Transverse colon (tissue), 4 donors: Measurements from ENCODE around the gene ITGA3. TPM values are rescaled to one million over a fixed set of nuclear protein-coding genes. Genes with fewer than 3 reads are reported as not detected.

Experiments
- DNase-seq: peaks from one replicate; pipeline ENCODE4 v3.0.0-alpha.2; 2019
- H3K27ac ChIP-seq, 4 donors: fragments of 200-600 bp; sonication (generic); 2 replicates each; pipeline ENCODE4 v1.5.1; 2016 to 2018; ENCODE audit warnings: inconsistent platforms in 4 of 4
- H3K27me3 ChIP-seq: fragments of 200-600 bp; sonication (generic); 2 replicates; pipeline ENCODE4 v1.5.1; 2017; ENCODE audit warnings: inconsistent platforms
- H3K36me3 ChIP-seq, 4 donors: fragments of 200-600 bp; sonication (generic); 2 replicates each; pipeline ENCODE4 v1.5.1; 2017 to 2019; ENCODE audit warnings: inconsistent platforms in 4 of 4
- H3K4me1 ChIP-seq, 4 donors: fragments of 200-600 bp; sonication (generic); 2 replicates each; pipeline ENCODE4 v1.5.1; 2017 to 2020; ENCODE audit warnings: inconsistent platforms in 4 of 4
- H3K4me3 ChIP-seq, 4 donors: fragments of 200-600 bp; sonication (generic); 1 replicate in 1 of 4; 2 replicates in 3 of 4; pipeline versions ENCODE4 v1.5.1 to v1.6.1; 2017 to 2019; ENCODE audit warnings: inconsistent platforms in 4 of 4
- H3K9me3 ChIP-seq, 2 donors: fragments of 200-600 bp; sonication (generic); 2 replicates each; pipeline ENCODE4 v1.5.1; 2017 to 2019; ENCODE audit warnings: inconsistent platforms in 2 of 2
- EP300 ChIP-seq: sonication (generic); formaldehyde crosslinking; IDR thresholded peaks from one replicate; pipeline ENCODE4 v1.6.1; 2017; ENCODE audit warnings: antibody characterized with exemption, low read depth
- POLR2A ChIP-seq: fragments of 450-650 bp; IDR thresholded peaks from one replicate; pipeline ENCODE4 v1.6.1; 2016; ENCODE audit warnings: antibody characterized with exemption, mild to moderate bottlenecking, moderate library complexity
- POLR2AphosphoS5 ChIP-seq, 3 donors: sonication (generic); formaldehyde crosslinking; IDR thresholded peaks; one replicate each; pipeline ENCODE4 v1.6.1; 2016; ENCODE audit warnings: antibody characterized with exemption in 3 of 3
- WGBS, 2 donors: methylation state at CpG; one replicate each; pipeline ENCODE4 v1.1.5; 2018; ENCODE audit warnings: low coverage in 1 of 2; 5-methylcytosine and 5-hydroxymethylcytosine counted together
- in situ Hi-C, 4 donors: fragments of 200-750 bp; cut with MboI; loops; one replicate each; pipeline versions ENCODE4 v1.15.0 to v1.15.1; 2017; ENCODE audit warnings: low sequenced_read_pairs in 3 of 4, low pct_ligation_motif_present in 1 of 4, low pct_unique_long_range_greater_than_20kb in 1 of 4
- intact Hi-C: fragments of 100-400 bp; cut with DNase I; formaldehyde crosslinking; loops from one replicate; pipeline ENCODE4 v1.15.1; 2023; ENCODE audit warnings: low total_unique reads
- total RNA-seq, 4 donors: library from RNA; depleted of rRNA; stranded (reverse); fragments of >200 nt; gene quantifications; one replicate each; pipeline ENCODE4 v1.1.0, GENCODE V29; 2016
- TF ChIP-seq, protein P1 (sequence below), 5 experiments: fragments of 200-600 bp in 3 of 5; fragments of 450-650 bp in 2 of 5; sonication (generic) in 3 of 5; IDR thresholded peaks; 1 replicate in 2 of 5; 2 replicates in 3 of 5; pipeline ENCODE4 v1.5.1; 2016 to 2017; ENCODE audit warnings: antibody characterized with exemption in 5 of 5, inconsistent platforms in 3 of 5, mild to moderate bottlenecking in 2 of 5, moderate library complexity in 1 of 5

Gene ITGA3
- total RNA-seq, 4 donors from 2014 or later: 147 to 294 (median 171) TPM

DNA sequence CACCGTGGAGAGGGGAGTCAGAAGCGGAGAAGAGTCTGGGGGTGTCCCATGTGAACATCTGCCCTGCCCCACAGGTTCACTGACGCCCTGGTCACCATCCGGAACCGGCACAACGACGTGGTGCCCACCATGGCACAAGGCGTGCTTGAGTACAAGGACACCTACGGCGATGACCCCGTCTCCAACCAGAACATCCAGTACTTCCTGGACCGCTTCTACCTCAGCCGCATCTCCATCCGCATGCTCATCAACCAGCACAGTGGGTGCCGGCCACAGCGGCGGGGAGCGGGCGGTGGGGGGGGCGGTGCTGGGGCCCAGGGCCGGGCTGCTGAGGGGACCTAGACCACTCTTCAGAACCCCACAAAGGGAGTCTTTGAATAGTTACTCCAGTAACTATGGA lies 49.9 kb downstream of the ITGA3 start:
- Histone ChIP-seq H3K9me3 (no peaks in the 10 kb centered on the region), H3K27me3 (no peaks in the 10 kb centered on the region), H3K4me1 (peaks cover 19 to 30% (median 27%) of the 10 kb centered on the region in 4 donors), H3K4me3 (no peak overlapping the region), H3K27ac (no peak overlapping the region), H3K36me3 (peaks cover 0 to 19% (median 2%) of the 10 kb centered on the region in 4 donors)
- no peak for DNase-seq
- intact Hi-C loops (no loop called here), in situ Hi-C loops (no loop called here)
- TF ChIP-seq POLR2AphosphoS5 (IDR thresholded peaks at IDR 0.05) (no peak), EP300 (no peak), POLR2A (no peak)
- TF ChIP-seq, protein P1, sequence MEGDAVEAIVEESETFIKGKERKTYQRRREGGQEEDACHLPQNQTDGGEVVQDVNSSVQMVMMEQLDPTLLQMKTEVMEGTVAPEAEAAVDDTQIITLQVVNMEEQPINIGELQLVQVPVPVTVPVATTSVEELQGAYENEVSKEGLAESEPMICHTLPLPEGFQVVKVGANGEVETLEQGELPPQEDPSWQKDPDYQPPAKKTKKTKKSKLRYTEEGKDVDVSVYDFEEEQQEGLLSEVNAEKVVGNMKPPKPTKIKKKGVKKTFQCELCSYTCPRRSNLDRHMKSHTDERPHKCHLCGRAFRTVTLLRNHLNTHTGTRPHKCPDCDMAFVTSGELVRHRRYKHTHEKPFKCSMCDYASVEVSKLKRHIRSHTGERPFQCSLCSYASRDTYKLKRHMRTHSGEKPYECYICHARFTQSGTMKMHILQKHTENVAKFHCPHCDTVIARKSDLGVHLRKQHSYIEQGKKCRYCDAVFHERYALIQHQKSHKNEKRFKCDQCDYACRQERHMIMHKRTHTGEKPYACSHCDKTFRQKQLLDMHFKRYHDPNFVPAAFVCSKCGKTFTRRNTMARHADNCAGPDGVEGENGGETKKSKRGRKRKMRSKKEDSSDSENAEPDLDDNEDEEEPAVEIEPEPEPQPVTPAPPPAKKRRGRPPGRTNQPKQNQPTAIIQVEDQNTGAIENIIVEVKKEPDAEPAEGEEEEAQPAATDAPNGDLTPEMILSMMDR (IDR thresholded peaks at IDR 0.05): no peak
- WGBS, 2 donors: 94 to 100% methylated on average over 1 to 21 of the region's 21 CpGs

DNA sequence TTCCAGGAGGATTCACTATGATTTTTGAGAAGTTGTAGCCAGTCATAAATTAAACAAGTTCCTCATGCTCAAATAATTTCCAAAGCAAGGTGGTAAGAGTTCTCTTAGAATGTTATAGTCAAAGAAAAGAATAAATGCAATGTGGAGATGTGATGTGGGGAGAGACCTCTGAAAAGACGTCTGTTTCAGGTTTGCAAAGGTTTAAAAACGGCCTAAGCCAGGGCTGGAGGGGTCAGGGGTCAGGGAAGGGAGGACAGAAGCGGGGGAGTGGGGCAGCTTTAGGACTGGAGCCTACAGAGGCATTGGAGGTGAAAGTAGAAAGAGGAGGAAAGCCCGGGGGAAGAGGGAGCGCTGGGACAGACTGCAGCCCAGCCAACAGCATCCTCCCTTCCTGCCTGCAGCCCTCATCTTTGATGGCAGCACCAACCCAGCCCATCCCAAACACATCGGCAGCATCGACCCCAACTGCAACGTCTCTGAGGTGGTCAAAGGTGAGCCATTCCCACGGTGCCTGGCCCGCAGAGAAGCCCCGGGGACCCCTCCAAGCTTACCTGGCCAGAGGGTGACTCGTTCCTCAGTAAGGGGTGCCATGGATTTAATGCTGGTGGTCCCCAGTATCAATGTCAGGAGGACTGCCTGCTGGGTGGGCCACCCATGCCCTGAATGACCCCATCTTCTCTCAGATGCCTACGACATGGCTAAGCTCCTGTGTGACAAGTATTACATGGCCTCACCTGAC lies 50.7 kb downstream of the ITGA3 start:
- no peak overlapping the region for H3K27ac ChIP-seq
- in situ Hi-C loops (no loop called here), intact Hi-C loops (no loop called here)
- H3K27me3 ChIP-seq: no peaks in the 10 kb centered on the region
- DNase-seq: no peak
- no peaks in the 10 kb centered on the region for H3K9me3 ChIP-seq
- H3K4me3 ChIP-seq: no peak overlapping the region
- H3K4me1 ChIP-seq: peaks cover 18 to 30% (median 26%) of the 10 kb centered on the region in 4 donors
- peaks cover 0 to 19% (median 2%) of the 10 kb centered on the region in 4 donors for H3K36me3 ChIP-seq
- WGBS, 2 donors: 74 to 77% methylated on average over 5 to 13 of the region's 13 CpGs
- TF ChIP-seq POLR2A: no peak

DNA sequence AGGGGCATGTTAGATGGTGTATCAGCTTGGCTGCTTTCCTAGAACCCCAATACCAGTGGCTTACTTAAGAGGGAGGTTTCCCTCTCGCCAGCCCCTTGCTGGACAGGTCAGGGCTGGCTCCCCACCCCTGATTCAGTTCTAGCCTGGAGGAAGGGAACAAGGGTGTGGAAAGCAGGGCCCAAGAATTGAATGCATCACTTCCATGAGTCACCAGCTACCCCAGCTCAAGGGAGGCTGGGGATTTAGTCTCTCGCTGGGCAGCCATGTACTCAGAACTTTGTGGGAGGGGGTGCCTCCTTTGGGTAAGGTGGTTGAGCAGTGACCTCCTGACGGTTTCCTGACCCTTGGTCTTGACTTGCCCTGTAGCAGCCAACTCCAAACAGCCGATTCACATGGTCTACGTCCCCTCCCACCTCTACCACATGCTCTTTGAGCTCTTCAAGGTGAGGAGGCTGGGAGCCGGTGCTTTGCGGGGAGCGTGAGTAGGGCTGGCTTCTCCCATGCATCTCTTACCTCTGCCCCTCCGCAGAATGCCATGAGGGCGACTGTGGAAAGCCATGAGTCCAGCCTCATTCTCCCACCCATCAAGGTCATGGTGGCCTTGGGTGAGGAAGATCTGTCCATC lies 52.0 kb downstream of the ITGA3 start:
- Histone ChIP-seq H3K27ac (no peak overlapping the region), H3K27me3 (no peaks in the 10 kb centered on the region), H3K4me1 (peaks cover 16 to 30% (median 26%) of the 10 kb centered on the region in 4 donors), H3K36me3 (peaks cover 0 to 19% (median 2%) of the 10 kb centered on the region in 4 donors), H3K4me3 (no peak overlapping the region), H3K9me3 (no peaks in the 10 kb centered on the region)
- DNase-seq: no peak
- in situ Hi-C loops (no loop called here), intact Hi-C loops (no loop called here)
- WGBS, 2 donors: 84% methylated on average over 10 of the region's 10 CpGs; no CpG with 5 or more reads in 1 of the 2 donors
- TF ChIP-seq POLR2AphosphoS5 (IDR thresholded peaks at IDR 0.05): no peak
- TF ChIP-seq, protein P1 (IDR thresholded peaks at IDR 0.05): no peak

DNA sequence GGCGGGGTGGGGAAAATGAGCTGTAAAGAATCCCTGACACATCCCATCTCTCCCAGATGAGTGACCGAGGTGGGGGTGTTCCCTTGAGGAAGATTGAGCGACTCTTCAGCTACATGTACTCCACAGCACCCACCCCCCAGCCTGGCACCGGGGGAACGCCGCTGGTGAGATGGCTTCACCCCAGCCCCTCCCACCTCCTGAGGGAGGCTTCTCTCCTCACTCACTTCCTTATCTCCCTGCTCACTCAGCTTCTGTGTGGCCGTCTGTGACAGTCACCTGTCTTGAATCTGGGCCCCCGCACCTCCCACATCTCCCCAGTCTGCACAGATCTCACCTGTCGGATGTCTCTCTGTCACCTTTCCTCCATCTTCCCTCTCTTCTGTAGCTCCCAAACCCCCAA lies 52.6 kb downstream of the ITGA3 start:
- no peak for DNase-seq
- Histone ChIP-seq H3K36me3 (peaks cover 0 to 19% (median 2%) of the 10 kb centered on the region in 4 donors), H3K4me1 (peaks cover 13 to 29% (median 25%) of the 10 kb centered on the region in 4 donors), H3K27ac (no peak overlapping the region), H3K9me3 (no peaks in the 10 kb centered on the region), H3K4me3 (no peak overlapping the region), H3K27me3 (no peaks in the 10 kb centered on the region)
- intact Hi-C loops (no loop called here), in situ Hi-C loops (no loop called here)
- 86 to 100% methylated on average over 1 to 9 of the region's 9 CpGs for WGBS, 2 donors
- TF ChIP-seq EP300 (no peak), POLR2AphosphoS5 (IDR thresholded peaks at IDR 0.05) (no peak), POLR2A (no peak)
- TF ChIP-seq, protein P1 (IDR thresholded peaks at IDR 0.05): no peak
